Astrocyte of the spinal cord (primary cell): ENCODE data around the gene ERI3.
A peak's percentile ranks its signal among the peaks of the same experiment; 100 is the strongest.

Source experiments
- DNase-seq: peaks from one replicate; pipeline ENCODE4 v3.0.0; 2011; ENCODE audit warnings: low read depth, low spot score
- H3K4me3 ChIP-seq: 2 replicates; pipeline ENCODE4 v1.5.1; 2011; ENCODE audit warnings: low read depth, mild to moderate bottlenecking, low read length, moderate library complexity
- in situ Hi-C: cut with HindIII; loops from 2 replicates; pipeline ENCODE4 v1.10.0; 2017; ENCODE audit warnings: low sequenced_read_pairs
- TF ChIP-seq, protein P1 (sequence below): IDR thresholded peaks from 2 replicates; pipeline ENCODE4 v1.5.1; 2012; ENCODE audit warnings: low read depth, mild to moderate bottlenecking, low read length, inconsistent platforms

ERI3 gene

DNA sequence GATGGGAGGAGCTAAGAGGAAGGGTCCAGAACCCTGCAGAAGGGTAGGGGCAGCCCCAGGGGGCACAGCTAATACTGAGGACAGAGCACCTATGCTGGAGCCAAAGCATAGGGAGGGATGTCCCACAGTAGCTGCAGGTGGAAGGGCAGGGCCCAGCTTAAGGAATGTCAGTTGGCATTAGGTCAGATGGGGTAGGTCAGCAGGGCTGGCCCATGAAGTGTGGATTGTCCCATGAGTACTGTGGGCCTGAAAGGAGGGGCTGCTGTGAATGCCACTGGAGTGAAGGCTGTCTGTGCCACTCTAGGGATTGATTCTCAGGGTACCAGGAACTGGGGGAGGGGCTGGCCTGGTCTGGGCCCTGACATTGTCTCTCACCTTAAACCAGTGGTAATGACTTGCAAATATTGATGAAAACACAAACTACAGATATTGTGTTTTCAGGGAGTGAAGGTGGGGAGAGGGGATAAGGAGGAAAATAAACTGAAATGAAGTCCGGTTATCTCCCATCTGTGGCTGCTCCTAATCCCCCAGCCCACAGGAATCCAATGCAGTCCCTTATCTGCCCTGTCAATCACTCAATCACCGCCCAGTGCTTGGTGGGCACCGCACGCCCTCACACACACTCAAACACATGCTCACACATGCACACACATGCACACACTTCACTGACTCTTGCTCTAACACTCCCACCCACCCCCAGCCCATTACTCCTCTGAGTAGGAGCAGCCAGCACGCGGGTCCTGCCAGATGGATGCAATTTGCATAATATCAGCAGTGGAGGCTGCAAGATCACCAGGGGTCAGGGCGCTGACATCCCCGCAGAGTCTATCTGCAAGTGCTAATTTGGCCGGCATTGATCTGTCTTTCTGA is 114.0 kb downstream of the ERI3 start:
- no peak overlapping the region for H3K4me3 ChIP-seq
- no peak for DNase-seq
- in situ Hi-C loops: no loop called here
- TF ChIP-seq, protein P1, sequence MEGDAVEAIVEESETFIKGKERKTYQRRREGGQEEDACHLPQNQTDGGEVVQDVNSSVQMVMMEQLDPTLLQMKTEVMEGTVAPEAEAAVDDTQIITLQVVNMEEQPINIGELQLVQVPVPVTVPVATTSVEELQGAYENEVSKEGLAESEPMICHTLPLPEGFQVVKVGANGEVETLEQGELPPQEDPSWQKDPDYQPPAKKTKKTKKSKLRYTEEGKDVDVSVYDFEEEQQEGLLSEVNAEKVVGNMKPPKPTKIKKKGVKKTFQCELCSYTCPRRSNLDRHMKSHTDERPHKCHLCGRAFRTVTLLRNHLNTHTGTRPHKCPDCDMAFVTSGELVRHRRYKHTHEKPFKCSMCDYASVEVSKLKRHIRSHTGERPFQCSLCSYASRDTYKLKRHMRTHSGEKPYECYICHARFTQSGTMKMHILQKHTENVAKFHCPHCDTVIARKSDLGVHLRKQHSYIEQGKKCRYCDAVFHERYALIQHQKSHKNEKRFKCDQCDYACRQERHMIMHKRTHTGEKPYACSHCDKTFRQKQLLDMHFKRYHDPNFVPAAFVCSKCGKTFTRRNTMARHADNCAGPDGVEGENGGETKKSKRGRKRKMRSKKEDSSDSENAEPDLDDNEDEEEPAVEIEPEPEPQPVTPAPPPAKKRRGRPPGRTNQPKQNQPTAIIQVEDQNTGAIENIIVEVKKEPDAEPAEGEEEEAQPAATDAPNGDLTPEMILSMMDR: no peak

DNA sequence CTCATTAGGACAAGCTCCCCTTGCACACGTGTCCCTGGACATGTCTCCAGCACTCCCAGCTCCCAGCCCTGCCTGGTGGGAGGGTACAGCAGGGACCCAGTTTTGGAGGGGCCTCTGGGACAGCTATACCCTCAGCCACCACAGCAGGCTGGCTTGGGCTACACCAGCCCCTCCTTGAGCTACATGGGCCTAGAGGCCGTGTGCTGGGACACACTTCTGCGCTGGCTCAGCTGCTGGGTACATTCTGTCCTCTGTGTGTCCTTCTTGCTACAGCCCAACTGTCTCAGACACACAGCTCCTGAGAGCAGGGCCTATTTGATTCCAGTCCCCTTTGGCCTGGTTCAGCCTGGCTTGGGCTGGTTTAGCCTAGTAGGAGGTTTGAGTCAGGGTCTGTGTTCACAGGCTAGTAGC is 115.1 kb downstream of the ERI3 start:
- H3K4me3 ChIP-seq: no peak overlapping the region
- DNase-seq: no peak
- in situ Hi-C loops: no loop called here
- TF ChIP-seq, protein P1: no peak

DNA sequence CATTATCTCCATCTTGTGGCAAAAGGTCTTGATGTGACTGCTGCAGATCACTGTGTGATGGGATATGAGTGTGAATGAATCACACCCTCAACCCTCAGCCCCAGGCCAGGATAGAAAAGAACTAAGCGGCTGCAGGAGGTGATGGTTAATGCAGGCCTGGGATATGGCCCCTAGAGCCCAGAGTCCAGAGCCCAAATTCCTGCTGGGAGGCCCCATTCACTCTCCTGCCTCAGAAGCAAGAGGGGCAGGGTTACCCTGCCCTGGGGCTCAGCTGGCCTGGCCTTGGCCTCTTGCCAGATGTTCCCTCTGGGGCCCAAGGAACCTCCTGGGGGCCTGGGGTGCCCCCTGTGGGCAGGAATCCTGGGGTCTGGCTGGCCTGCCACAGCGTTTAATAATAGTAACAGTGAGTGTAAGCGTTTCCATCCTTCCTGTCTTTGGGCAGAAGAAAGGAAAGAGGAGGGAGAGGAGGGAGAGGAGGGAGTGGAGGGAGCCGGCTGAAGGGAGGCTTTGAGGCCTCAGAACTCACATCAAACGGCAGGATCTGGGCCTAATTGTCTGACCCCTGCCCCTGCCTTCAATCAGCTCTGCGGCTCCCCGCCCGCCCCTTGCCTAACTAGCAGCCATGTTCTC is 115.6 kb downstream of the ERI3 start:
- TF ChIP-seq, protein P1: peak; percentile 42
- in situ Hi-C loops: no loop called here
- DNase-seq: peak; percentile 40
- H3K4me3 ChIP-seq: no peak overlapping the region

DNA sequence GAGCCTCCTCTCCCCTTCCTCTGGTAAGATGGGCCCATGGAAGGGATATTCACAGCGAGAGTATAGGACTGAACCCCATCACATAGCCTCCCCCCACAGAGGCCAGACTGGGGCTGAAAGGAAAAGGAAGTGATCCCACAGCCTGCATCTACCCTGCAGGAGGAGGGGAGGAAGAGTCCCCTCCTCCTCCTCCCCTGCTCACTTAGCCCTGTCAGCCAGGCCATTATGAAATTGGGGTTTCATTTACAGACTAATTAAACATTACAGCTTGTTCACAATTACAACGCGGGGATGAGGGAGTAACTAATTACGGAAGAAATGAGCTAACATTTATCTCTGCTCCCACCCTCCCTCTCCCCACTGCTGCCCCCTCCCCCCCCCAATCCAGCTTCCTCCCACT is 116.4 kb downstream of the ERI3 start:
- DNase-seq: no peak
- in situ Hi-C loops: no loop called here
- TF ChIP-seq, protein P1: no peak
- no peak overlapping the region for H3K4me3 ChIP-seq

DNA sequence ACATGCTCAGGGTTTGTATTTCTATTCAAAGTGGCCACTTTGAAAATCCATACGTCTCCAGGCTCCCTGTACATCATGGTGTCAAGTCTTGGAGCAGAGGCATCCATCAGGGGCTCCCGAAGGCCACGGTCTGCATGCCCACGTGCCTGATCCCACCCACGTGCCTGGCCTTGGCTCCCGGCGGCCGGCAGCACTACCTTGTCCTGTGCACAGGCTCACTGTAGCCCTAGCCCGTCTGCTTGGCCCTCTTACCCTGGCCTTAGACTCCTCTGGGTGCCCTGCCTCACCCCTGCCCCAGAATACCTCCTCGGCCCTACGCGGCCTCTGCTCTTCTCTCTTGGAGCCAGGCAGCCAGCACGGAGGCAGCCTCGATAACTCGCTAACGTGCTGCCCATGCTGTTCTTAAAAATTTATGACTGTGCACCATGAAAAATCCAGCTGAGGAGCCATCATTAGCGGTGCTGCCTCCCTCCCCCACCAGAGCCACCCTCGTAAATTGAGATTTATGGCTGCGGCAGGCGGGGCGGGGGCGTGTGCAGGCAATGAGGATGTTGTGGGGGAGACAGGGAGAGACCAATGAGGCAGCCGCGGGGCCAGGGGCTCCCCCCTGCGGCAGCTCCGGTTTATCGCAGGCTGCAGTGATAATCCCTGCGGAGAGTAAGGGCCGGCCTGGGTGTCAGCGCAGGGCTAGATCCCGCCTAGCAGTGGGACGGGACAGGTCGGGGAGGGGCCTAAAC is 117.2 kb downstream of the ERI3 start:
- peak; percentile 34 for DNase-seq
- no peak overlapping the region for H3K4me3 ChIP-seq

More for the DNA sequence above, 117.2 kb downstream of the ERI3 start:
- TF ChIP-seq, protein P1: peak; percentile 73
- in situ Hi-C loops: no loop called here
